NCI-H82 treated with DMSO at 0.1 percent for 48 hours (cell line): ENCODE data around the gene DDX17.
"Not testable (repeated sequence)": the region's sequence is repeated elsewhere in the genome, so short reads cannot be mapped to it uniquely, and the experiment has no call there.

Experiments used
- DNase-seq: peaks from one replicate; lab custom pipeline; 2025; ENCODE audit not compliant: unreplicated experiment; lab: John Stamatoyannopoulos, UW

DDX17 gene

DNA sequence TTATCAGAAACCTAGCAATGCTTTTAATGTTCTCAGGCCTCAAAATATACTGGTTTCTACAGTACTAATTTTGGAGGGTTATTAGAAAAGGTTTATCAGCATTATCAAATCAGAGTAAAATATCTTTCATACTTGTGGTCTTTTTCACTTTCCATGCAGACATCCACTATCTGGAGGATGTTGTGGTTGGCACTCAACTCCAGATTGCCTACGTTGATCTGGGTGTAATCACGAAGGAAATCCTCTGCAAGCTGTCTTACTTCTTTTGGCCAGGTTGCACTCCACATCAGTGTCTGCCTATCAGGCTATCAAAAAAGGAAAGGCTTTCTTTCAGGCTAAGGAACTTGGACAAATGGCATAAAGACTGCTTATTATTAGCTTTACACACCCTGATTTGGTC, 11.6 kb downstream of the DDX17 start:
- no peak for DNase-seq

DNA sequence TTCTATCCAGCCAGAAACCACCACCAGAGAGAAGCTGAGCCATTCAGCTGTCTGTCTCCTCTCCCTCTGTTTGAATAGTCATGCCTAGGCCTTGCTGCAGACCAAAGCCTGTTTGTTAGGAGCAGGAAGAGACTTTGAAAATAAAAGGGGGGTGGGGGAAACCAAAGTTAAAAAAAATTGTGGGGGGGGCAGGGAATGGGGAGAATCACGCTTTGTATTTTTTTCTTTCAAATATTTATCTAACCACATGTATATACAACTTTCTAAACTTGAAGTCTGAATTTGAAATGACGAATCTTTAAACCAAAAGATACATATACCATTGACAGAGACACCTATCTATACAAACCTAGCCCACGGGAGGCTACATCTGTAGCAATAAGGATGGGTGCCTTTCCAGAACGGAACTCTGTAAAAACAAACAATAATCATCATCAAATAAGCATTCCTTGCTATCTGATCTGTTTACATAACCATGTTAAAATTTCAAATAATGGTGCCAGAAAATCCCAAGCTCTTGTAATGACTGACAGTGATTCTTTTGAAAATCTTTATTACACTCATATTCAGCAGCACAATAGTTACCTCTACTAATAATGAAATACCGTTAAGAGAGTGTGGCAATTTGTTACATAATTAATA, 14.3 kb downstream of the DDX17 start:
- DNase-seq: no peak

DNA sequence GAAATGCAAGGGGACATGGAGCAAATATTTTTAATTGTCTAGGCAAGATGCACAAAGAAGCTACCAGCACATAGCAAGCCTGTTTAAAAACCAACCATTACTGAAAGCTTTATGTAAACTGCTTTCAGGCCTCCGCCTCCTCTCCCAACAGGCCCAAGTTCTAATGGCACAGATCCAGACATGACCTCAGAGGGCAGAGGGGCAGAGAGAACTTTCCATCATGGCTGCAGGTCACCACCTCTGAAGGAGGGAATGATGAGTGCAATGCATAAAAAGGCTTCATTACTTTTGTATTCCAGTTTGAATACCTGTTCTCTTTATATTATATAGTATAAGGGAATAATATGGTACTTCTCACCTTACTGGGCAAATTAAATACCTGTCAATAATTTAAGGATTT, 15.2 kb downstream of the DDX17 start:
- no peak for DNase-seq

DNA sequence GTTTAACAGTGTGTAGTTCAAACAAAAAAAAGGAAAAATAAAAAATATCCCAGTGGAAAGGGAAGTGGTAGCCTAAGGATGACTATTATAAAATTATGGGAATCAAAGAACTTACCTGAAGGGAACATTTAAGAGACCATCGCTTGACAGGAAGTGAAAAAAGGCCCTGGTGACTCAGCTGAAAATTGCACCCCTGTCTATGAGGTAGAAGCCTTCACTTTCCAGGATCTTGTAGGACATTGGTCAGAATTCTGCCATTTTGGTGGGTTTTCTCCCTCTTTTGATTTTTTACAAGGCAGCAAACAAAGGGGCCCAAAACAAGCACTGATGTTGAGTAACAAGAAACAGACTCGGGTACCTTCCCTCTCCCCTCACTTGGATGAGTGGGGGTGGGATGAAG, 15.6 kb downstream of the DDX17 start:
- DNase-seq: no peak

DNA sequence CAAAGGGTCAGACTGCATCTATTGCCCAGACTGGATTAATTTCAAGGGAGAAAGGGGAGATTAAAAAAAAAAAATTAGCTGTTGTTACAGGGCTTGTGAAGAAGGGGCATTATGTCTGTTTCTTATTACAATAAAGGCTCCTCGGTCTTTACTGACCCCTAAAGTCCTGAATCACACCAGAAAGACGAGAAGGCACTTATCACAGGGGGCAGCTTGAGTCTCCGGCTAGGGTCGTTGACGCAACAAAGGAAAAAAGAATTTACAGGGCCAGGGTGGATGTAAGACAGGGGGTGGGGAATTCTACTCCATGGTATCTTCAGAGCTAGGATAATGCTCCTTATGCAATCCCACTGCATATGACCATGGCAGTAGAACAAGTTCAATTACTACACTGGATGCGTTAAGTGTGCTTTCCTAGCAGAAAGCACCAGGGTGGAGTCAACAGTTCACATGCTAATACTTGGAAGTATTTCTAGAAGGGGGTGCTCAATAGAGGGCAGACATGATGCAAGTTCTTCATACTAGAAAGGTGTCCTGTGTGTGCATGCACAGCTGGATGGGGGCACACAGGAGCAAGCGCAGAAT, 16.5 kb downstream of the DDX17 start:
- DNase-seq: no peak

DNA sequence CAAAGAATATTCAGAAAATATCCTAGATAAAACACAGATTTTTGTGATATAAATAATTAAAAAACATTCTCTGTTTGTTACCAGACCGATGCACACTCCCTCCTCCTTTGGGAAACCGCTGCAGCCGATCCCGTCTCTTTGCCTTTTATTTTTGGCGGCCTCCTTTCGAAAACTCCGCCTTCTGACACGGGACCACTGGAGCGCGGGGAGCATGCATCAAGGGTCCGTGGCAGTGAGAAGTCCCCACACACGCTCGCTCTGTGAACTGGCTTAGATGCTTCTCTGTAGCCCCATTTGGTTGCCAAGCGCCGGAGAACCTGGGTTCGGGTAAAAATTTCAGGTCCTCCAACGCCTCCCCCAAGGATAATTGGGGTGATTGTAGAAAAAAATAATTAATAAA, 17.0 kb downstream of the DDX17 start:
- no peak for DNase-seq

DNA sequence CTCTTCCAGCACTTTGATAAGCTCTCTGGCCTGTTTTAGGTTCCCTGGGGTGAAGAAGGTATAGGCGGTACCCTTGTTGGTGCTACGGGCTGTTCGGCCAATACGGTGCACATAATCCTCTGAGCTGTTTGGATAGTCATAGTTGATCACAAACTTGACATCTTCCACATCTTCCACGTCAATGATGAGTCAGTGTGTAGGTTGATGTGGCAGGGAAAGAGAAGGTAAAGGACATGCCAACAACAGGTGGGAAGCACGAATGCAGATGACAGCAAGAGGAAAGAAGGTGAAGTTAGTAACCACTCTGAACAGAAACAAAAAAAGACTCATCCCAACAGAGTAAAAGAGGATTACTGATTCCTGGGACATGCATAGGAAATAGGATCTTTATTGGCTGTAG, 18.2 kb downstream of the DDX17 start:
- no peak for DNase-seq

DNA sequence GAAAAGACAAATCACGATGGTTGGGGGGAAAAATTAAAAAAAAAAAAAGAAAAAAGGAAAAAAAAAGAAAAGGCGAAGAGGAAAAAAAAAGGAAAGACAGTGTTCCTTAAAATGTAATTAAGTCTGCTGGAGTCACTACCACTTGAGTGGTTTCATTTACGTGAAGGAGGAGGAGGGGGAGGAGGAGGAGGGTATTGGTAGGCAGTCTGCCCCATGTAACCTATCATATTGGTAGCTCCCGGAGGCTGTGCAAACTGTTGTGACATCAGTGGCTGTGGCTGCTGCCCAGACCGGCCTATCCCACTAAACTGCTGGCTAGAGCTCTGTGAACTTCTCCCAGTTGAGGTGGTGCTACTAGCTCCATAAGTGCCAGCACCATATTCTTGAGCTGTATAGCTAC, 20.3 kb downstream of the DDX17 start:
- DNase-seq: no peak

DNA sequence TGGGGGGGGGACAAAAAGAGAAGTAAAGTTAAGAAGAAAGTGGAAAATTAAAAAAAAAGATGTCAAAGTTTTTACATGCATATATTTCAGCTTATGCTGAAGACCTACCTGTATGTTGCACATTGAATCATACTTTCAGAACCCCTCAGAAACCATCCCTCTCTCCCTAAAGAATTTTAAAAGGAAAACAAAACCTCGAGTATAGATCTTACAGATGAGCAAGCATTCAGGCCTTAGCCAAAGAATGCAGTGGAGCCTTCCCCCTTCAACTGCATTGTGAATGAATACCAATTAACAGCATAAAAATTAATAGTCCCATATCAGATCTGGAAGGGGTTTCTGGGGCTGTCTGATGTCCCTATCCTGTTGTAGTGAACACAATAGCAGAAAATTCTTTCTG, 21.9 kb downstream of the DDX17 start:
- DNase-seq: no peak

DNA sequence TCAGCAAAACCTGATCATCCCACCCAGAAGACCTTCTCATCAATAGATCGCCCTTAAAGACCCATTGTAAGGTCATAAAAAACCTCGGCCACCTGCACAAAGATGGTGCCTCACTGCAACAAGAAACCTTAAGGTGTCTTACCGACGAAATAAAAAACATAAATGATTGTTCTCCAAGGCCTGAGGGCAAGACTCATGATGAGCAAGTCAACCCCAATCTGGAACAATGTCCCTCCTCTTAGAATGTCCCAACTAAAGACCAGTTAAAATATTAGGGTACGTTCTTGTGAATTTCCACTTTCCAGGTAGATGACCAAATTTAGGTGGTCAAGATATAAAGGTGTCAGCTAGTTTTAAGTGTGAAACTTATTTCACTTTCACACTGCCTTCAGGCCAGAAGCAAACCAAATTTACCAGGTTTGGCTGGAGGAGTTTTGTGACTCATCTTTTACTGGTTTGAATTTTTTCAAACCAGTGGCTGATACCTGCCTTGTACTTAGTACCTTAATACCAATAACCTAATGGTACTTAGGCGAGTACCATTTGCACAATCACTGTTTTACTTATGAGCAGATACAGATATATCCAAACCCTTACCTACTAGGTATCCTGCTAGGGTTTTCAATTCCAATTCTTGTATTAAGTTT, 23.3 kb downstream of the DDX17 start:
- DNase-seq: no peak

DNA sequence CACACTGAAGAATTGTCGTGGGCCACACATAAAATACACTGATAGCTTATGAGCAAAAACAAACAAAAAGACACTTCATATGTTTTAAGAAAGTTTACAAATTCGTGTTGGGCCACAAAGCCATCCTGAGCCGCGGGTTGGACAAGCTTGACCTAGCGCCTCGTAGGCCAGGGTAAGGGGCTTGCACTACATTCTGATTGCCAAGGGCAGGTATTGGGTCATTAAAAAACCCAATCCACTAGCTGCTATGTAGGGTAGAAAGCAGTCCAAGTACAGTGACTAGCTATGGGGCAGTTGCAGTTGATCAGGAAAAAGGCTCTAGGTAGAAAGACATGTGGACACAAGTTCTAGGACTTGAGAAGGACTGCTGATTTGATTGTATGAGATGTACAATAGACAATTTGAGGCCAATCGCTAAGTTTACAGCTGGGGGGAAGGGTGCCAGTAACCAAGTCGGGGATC, 24.2 kb downstream of the DDX17 start:
- no peak for DNase-seq

DNA sequence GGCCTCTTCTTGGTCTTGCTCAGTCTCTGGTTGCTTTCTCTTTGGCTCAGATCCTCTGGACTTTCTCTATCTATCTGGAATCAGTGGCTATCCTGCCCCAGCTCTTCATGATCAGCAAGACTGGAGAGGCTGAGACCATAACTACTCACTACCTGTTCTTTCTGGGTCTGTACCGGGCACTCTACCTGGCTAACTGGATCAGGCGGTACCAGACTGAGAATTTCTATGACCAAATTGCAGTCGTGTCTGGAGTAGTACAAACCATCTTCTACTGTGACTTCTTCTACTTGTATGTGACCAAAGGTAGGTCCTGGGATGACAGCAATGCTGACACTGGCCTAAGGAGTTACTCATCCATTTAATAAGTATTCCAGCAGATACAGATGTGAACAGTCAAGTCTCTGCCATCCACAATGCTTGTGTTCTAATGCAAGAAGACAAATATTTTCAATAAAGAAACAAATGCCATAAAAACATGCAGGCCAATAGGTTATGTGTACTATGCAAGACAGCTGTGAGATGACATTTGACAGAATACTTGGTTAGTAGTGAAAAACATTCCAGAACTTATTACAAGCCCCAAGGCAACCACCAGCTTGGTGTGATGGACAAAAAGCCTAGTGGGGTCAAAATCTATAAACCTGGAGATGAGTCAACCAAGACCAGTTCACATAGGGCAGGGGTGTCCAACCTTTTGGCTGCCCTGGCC, 24.8 kb downstream of the DDX17 start:
- no peak for DNase-seq

DNA sequence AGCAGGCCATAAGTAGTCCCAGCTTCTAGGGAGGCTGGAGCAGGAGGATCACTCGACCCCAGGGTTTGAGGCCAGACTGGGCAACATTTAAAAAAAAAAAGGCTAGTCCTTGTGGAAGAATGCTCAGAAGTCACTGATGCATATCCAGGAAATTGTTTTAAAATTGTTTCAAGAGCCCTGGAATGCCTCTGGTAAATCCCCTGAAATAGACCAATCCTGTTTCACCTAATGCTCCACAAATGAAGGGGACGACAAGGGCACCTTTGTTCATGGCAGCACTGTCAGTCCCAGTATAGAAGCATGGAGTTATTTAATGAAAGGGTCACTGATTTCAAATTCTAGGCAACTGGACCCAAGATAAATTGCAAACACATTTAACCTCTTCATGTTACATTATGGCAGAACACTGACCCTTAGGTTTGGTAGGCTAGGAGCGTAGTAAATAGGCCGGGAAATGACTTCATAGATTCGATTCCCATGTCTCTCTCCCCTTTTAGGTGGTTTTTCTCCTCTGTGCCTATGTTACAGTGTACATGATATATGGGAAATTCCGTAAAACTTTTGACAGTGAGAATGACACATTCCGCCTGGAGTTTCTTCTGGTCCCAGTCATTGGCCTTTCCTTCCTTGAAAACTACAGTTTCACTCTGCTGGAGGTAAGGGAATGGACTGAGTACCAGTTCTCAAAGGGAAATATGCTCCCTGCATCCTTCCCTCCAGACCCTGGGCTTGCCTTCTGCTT, 26.8 kb downstream of the DDX17 start:
- no peak for DNase-seq

DNA sequence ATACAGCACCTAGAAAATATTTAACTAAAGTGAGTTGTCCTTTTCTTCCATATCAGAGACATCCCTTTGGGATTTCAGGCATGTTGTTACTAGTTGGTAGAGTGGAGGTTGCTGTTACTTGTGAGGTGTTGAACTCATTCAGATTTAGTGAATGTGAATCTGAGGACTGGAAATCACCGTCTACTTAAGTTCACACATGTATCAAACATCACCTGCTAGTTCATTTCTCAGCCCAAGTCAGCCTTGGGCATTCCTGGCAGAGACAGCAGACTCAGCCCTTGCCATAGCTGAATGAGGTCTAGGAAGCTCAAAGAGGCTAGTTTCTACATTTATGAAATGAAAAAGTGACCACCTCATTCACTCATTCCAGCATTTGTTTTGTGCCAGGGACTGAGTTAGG, 28.5 kb downstream of the DDX17 start:
- DNase-seq: no peak

DNA sequence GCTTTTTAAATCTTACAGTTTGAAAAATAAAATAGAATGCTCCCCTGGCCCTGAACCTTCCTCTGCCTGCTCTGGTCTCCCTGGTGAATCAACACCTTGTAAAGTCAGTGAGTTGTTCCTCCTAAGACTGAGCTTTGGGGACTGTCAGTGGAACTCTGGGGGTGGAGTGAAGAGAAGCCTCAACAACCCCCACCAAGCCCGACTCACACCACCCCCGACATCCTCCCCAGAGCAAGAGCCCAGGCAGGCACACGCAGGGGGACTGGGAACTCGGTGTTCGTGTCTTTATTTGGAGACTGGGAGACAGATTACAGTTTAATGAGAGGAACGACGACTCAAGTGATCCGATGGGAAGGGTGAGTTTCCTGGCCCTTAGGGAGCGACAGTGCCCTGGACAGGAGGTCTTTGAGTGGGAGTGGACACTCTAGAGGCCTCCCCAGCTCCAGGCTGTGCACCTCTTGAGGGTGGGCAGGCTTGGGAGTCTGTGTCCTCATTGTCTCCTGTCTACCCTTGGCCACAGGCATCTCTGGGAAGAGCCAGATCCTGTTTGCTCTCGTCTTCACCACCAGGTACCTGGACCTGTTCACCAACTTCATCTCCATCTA, 32.0 kb downstream of the DDX17 start:
- no peak for DNase-seq

DNA sequence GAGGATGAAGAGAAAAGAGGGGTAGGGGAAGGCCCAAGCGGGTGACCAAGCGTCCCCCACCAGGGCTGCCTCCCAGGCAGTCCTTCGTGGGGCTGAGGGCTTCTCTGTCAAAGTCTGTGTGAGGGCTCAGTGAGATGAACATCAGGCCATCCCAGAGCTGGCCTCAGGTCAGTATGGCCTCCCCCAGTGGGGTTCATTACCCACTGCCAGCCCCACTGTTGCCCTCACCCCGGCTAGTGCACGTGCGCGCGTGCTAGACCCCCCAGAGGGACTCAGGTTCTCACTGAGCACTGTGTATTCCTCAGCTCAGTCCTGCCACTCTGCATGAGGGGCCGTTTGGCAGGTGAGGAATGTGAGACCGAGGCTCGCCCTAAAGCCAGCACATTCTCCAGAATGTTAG, 34.9 kb downstream of the DDX17 start:
- DNase-seq: no peak

DNA sequence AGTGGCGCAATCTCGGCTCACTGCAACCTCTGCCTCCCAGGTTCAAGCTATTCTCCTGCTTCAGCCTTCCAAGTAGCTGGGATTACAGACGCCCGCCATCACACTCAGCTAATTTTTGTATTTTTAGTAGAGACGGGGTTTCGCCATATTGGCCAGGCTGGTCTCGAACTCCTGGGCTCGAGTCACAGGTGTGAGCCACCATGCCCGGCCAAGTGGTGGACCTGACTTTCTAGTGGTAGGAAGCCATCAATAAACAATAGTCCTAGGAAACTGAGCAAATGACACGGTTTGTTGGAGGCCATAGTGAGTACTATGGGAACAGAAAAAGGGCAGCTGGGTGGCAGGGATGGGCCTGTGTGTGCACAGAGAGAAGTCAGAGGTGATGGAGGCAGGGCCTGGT, 35.9 kb downstream of the DDX17 start:
- DNase-seq: not testable (repeated sequence)

DNA sequence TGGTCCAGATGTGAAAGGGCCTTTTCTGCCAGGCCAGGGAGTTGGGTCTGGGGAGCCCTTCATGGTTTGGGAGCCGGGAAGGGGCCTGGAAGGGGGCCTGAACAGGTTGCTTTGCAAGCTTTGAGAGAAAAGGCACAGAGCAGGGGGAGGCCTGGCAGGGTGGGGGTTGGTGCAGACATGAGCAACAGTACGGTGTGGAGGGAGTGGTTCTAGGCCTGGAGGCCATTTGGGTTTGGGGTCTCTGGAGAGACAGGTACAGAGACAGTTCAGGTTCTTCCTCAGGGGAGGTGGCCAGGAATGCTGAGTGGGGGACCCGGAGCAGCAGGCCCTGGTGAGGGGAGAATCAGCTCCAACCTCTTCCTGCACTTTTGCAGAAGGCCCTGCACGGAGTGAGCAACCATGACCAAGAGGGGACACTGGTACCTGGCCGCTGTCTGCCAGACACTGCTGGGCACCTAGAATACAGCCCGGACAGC, 36.8 kb downstream of the DDX17 start:
- no peak for DNase-seq

DNA sequence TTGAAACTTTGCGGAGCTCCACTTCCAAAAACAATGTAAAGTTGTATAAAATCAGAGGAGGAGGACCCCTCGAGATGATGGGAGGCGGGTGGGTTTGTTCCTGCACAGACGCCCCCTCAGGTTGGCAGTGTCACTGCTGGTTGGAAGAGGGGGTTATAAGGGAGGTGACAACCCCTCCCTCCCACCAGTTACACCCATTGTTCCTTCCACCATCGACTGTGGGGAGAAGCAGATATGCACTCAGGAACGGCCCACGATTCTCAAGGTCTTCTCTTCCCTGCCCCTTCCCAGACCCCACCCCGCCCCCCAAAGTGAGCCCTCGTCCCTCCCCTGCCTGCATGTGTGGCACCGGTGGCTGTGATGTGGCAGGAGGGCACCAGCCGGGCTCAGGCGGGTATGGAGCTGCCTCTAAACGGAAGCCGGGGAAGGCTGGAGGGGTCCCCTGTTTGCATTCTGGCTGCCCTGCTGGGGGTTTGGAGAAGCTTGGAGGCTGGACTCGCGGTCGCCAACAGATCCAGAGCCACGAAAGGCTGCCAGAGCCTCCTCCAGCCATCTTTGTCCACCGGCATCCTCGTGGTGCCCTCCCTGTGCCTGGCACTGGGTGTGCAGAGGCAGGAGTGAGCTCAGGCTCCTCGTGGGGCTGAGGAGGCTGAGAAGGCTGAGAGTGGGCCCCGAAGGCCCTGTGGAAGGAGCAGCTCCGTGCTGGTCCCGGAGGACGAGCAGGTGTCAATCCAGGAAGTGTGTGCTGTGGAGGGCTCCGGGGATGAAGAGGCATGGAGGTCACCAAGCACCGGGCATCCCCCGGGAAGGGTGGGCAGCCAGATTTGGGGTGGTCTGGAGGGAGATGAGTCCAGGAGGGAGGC, 37.4 kb downstream of the DDX17 start:
- no peak for DNase-seq

DNA sequence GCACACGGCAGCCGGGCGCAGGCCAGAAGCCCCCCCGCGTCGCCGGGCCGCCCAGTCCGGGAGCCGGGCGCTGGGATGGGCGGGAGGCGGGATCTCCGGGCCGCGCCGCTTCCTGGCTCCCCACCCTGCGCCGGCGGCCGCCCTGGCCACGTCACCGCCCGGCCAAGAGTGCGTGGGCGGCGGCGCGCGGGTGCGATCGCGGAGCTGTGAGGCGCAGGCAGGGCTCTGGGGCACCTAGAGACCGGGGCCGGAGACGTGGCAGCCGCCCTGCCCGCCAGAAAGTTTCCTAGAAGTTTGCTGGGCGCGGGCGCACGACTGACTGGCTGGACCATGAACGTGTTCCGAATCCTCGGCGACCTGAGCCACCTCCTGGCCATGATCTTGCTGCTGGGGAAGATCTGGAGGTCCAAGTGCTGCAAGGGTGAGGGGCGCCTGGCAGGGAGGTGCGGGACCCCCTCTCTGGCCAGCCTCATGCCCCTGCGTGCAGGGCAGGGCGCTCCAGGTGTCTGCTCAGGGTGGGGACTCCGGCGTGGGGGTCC, 38.1 kb downstream of the DDX17 start, which contains the start of gene KDELR3:
TSS of gene KDELR3 (plus strand) at position 193 of the 539 bp plus-strand sequence. CDS start at position 331, 138 bp downstream.
- DNase-seq: no peak
